ENCODE data around the gene ROR1. TPM values are rescaled to one million over a fixed set of nuclear protein-coding genes. Genes with fewer than 3 reads are reported as not detected.

ROR1 gene
- total and polyA plus RNA-seq, 8 donors: 1.4 to 37.3 (median 14.6) TPM

DNA sequence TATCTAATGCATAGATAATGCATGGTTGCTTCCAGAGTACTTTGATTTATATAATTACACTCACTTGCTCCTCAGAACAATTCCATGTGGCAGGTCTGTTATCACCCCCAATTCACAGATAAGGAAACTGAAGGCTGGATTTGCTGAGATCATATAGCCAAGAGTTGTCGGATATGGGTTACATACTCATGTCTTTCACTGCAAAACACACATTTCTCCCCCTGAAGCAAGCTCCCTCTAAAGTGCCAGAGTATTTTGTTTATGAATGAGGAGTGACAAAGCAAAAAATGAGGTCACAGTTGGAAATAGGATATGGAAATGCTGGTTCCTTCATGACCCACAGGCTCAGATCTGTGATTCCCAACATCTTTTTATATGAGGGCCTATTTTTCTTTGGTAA lies 134.2 kb downstream of the ROR1 start:
- no peak overlapping the region for H3K4me3 ChIP-seq
- TF ChIP-seq, protein P1, sequence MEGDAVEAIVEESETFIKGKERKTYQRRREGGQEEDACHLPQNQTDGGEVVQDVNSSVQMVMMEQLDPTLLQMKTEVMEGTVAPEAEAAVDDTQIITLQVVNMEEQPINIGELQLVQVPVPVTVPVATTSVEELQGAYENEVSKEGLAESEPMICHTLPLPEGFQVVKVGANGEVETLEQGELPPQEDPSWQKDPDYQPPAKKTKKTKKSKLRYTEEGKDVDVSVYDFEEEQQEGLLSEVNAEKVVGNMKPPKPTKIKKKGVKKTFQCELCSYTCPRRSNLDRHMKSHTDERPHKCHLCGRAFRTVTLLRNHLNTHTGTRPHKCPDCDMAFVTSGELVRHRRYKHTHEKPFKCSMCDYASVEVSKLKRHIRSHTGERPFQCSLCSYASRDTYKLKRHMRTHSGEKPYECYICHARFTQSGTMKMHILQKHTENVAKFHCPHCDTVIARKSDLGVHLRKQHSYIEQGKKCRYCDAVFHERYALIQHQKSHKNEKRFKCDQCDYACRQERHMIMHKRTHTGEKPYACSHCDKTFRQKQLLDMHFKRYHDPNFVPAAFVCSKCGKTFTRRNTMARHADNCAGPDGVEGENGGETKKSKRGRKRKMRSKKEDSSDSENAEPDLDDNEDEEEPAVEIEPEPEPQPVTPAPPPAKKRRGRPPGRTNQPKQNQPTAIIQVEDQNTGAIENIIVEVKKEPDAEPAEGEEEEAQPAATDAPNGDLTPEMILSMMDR (IDR thresholded peaks at IDR 0.05): no peak
- no peak for TF ChIP-seq POLR2AphosphoS5 (IDR thresholded peaks at IDR 0.05)
- no peak for TF ChIP-seq POLR2A (IDR thresholded peaks at IDR 0.05)
- TF ChIP-seq EP300 (IDR thresholded peaks at IDR 0.05): no peak
- no peak for DNase-seq
- WGBS, 5 donors: 34 to 77% (median 52%) methylated on average over 1 of the region's 1 CpG
- H3K36me3 ChIP-seq: no peaks in the 10 kb centered on the region
- no peaks in the 10 kb centered on the region for H3K27me3 ChIP-seq
- peaks cover 9 to 63% (median 34%) of the 10 kb centered on the region in 4 donors for H3K4me1 ChIP-seq
- H3K9me3 ChIP-seq: no peaks in the 10 kb centered on the region
- intact Hi-C loops (cut with DNase I; ENCODE audit: low total_unique reads): no loop called here
- no peak overlapping the region for H3K27ac ChIP-seq

DNA sequence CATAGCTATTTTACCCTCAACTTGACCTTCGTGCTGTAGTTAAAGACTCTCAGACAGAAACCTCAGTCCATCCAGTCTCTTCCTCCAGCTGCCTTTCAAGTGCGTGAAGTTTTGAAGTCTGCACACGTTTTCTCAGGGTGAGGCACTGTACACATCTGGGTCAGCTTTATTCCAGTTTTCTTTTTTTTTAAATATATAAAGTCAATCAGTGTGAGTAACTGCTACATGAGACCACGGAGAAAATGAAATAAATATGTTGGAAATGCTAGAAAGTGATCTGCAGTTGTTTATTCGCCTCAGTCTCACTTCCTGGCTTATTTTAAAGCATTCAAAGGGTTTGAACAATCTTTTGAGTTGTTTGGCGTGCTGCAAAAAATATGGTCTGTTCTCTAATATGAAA lies 135.7 kb downstream of the ROR1 start:
- Histone ChIP-seq H3K4me1 (peaks cover 12 to 74% (median 48%) of the 10 kb centered on the region in 4 donors), H3K27ac (no peak overlapping the region), H3K36me3 (no peaks in the 10 kb centered on the region), H3K9me3 (no peaks in the 10 kb centered on the region), H3K4me3 (no peak overlapping the region), H3K27me3 (no peaks in the 10 kb centered on the region)
- DNase-seq: no peak
- TF ChIP-seq POLR2A (IDR thresholded peaks at IDR 0.05): no peak
- no peak for TF ChIP-seq EP300 (IDR thresholded peaks at IDR 0.05)
- TF ChIP-seq POLR2AphosphoS5 (IDR thresholded peaks at IDR 0.05): no peak
- TF ChIP-seq, protein P1 (IDR thresholded peaks at IDR 0.05): no peak
- intact Hi-C loops (cut with DNase I; ENCODE audit: low total_unique reads): no loop called here
- 50 to 62% (median 57%) methylated on average over 6 of the region's 6 CpGs for WGBS, 5 donors

DNA sequence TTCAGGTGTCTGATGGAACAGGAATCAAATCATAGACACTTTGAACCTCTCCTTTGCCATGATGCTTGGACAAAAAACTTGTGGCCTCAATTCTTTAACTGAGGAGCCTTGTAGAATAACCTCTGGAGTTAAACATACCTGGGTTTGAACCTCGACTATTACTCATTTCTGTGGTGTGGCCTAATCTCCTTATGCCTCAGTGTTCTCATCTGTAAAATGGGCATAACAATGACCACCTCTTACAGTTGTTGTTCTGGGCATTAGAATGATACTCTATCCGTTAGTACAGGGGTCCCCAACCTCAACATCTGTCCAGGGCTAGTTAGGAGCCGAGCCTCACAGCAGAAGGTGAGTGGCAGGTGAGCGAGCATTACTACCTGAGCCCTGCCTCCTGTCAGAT lies 137.2 kb downstream of the ROR1 start:
- H3K27ac ChIP-seq: no peak overlapping the region
- 79 to 92% (median 86%) methylated on average over 3 to 4 of the region's 4 CpGs for WGBS, 5 donors
- TF ChIP-seq EP300 (IDR thresholded peaks at IDR 0.05): no peak
- TF ChIP-seq POLR2A (IDR thresholded peaks at IDR 0.05): no peak
- no peak for TF ChIP-seq POLR2AphosphoS5 (IDR thresholded peaks at IDR 0.05)
- TF ChIP-seq, protein P1 (IDR thresholded peaks at IDR 0.05): no peak
- H3K4me3 ChIP-seq: no peak overlapping the region
- no peaks in the 10 kb centered on the region for H3K9me3 ChIP-seq
- H3K27me3 ChIP-seq: no peaks in the 10 kb centered on the region
- H3K4me1 ChIP-seq: peaks cover 22 to 81% (median 61%) of the 10 kb centered on the region in 4 donors
- no peak for DNase-seq
- no peaks in the 10 kb centered on the region for H3K36me3 ChIP-seq
- intact Hi-C loops (cut with DNase I; ENCODE audit: low total_unique reads): no loop called here

DNA sequence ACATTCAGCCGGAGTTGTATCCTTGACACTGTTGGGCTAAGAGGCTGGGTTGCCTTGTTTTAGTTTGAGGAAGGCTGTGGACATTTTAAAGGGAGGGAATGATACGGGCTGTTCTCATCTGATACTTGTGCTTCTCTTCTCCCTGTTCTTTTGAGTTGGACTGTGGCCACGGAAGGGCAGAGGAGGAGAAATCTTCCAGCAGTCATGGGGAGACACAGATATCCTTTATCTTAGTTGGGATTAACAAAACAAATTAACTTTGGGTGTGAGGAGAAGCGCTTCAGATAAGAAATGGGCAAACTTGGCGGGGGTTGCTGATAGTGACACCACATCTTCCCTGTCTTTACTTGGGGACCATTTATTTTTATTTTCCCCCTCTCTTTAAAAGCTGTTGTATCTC lies 138.8 kb downstream of the ROR1 start:
- Histone ChIP-seq H3K4me3 (no peak overlapping the region), H3K4me1 (peaks cover 22 to 80% (median 66%) of the 10 kb centered on the region in 4 donors), H3K27me3 (no peaks in the 10 kb centered on the region), H3K36me3 (no peaks in the 10 kb centered on the region), H3K9me3 (no peaks in the 10 kb centered on the region), H3K27ac (no peak overlapping the region)
- no peak for DNase-seq
- intact Hi-C loops (cut with DNase I; ENCODE audit: low total_unique reads): no loop called here
- TF ChIP-seq POLR2A (IDR thresholded peaks at IDR 0.05): no peak
- TF ChIP-seq, protein P1 (IDR thresholded peaks at IDR 0.05): no peak
- no peak for TF ChIP-seq EP300 (IDR thresholded peaks at IDR 0.05)
- no peak for TF ChIP-seq POLR2AphosphoS5 (IDR thresholded peaks at IDR 0.05)
- 37 to 63% (median 60%) methylated on average over 5 of the region's 5 CpGs for WGBS, 5 donors
